Activated B cell treated with CpG ODN at 0.5 μM for 24 hours (primary cell): ENCODE measurements around the gene ST6GALNAC5. TPM values are rescaled to one million over a fixed set of nuclear protein-coding genes. Genes with fewer than 3 reads are reported as not detected.

Source experiments
- ATAC-seq: fragments of 200-7000 bp; cut with Tn5 transposase; one replicate; pipeline ENCODE4 v1.10.0; 2021; ENCODE audit warnings: low read depth, mild to moderate bottlenecking, moderate library complexity
- CTCF ChIA-PET: fragments of 350-600 bp; sonication (Branson Sonifier 250); formaldehyde crosslinking; loops from one replicate; lab custom pipeline; 2021; ENCODE audit warnings: antibody characterized with exemption; lab: Charles Lee
- POLR2A ChIA-PET: fragments of 350-600 bp; sonication (Branson Sonifier 250); formaldehyde crosslinking; loops from one replicate; lab custom pipeline; 2021; ENCODE audit warnings: antibody characterized with exemption; lab: Charles Lee
- DNase-seq: peaks from one replicate; pipeline ENCODE4 v3.0.0; 2022
- H3K27ac Mint-ChIP-seq: one replicate; pipeline ENCODE4 v1.8.0; 2020; ENCODE audit warnings: mixed read lengths
- H3K27me3 Mint-ChIP-seq: one replicate; pipeline ENCODE4 v1.8.0; 2021; ENCODE audit warnings: mixed read lengths
- H3K36me3 Mint-ChIP-seq: one replicate; pipeline ENCODE4 v1.8.0; 2021; ENCODE audit warnings: low read depth, mixed read lengths
- H3K4me1 Mint-ChIP-seq: one replicate; pipeline ENCODE4 v1.8.0; 2021; ENCODE audit warnings: mixed read lengths
- H3K4me3 Mint-ChIP-seq: one replicate; pipeline ENCODE4 v1.8.0; 2020; ENCODE audit warnings: mild to moderate bottlenecking, mixed read lengths
- H3K9me3 Mint-ChIP-seq: one replicate; pipeline ENCODE4 v1.8.0; 2020; ENCODE audit warnings: mixed read lengths
- CTCF ChIP-seq: fragments of 200-600 bp; IDR thresholded peaks from one replicate; pipeline ENCODE4 v1.8.0; 2022; ENCODE audit warnings: antibody characterized with exemption, mild to moderate bottlenecking
- intact Hi-C: fragments of 100-400 bp; cut with micrococcal nuclease; formaldehyde crosslinking; loops from one replicate; pipeline ENCODE4 v1.15.1; 2024
- total RNA-seq: library from RNA; stranded (reverse); gene quantifications from 2 replicates; pipeline ENCODE4 v1.2.3, GENCODE V29; 2022

The ST6GALNAC5 gene
- total RNA-seq, 1 donor from 2014 or later: not detected

- no peak for ATAC-seq
- no peak overlapping the region for H3K4me3 Mint-ChIP-seq
- no peak for DNase-seq
- no peaks in the 10 kb centered on the region for H3K27me3 Mint-ChIP-seq
- H3K27ac Mint-ChIP-seq: no peak overlapping the region
- H3K9me3 Mint-ChIP-seq: no peaks in the 10 kb centered on the region
- TF ChIP-seq CTCF: no peak
- H3K36me3 Mint-ChIP-seq: no peaks in the 10 kb centered on the region
- ChIA-PET POLR2A (no interaction called here), CTCF (no interaction called here)
- H3K4me1 Mint-ChIP-seq: peaks cover 4% of the 10 kb centered on the region
- intact Hi-C loops: no loop called here
Observed at GRCh38 chr1:76827066-76827465, 40.2 kb upstream of the ST6GALNAC5 start.

- Mint-ChIP-seq H3K9me3 (peaks cover under 1% of the 10 kb centered on the region), H3K36me3 (no peaks in the 10 kb centered on the region), H3K4me1 (peaks cover 4% of the 10 kb centered on the region), H3K27ac (no peak overlapping the region), H3K27me3 (peaks cover 1% of the 10 kb centered on the region), H3K4me3 (no peak overlapping the region)
- ATAC-seq (no peak), DNase-seq (no peak)
- intact Hi-C loops: no loop called here
- ChIA-PET POLR2A (no interaction called here), CTCF (no interaction called here)
- no peak for TF ChIP-seq CTCF
Observed at GRCh38 chr1:76830373-76830772, 36.9 kb upstream of the ST6GALNAC5 start.

GRCh38 chr1:76832521-76832920 lies 34.8 kb upstream of the ST6GALNAC5 start:
- no peak for TF ChIP-seq CTCF
- CTCF ChIA-PET: no interaction called here
- intact Hi-C loops: no loop called here
- ATAC-seq (no peak), DNase-seq (no peak)
- no peaks in the 10 kb centered on the region for H3K36me3 Mint-ChIP-seq
- H3K4me1 Mint-ChIP-seq: peaks cover 4% of the 10 kb centered on the region
- H3K27ac Mint-ChIP-seq: no peak overlapping the region
- peaks cover 7% of the 10 kb centered on the region for H3K27me3 Mint-ChIP-seq
- peaks cover 3% of the 10 kb centered on the region for H3K9me3 Mint-ChIP-seq
- no peak overlapping the region for H3K4me3 Mint-ChIP-seq
- POLR2A ChIA-PET: no interaction called here

GRCh38 chr1:76833151-76833550 lies 34.1 kb upstream of the ST6GALNAC5 start:
- no peak overlapping the region for H3K27ac Mint-ChIP-seq
- no peak for TF ChIP-seq CTCF
- ATAC-seq: no peak

GRCh38 chr1:76833856-76834255 lies 33.4 kb upstream of the ST6GALNAC5 start:
- Mint-ChIP-seq H3K27me3 (peaks cover 7% of the 10 kb centered on the region), H3K4me3 (no peak overlapping the region), H3K4me1 (peaks cover 4% of the 10 kb centered on the region), H3K27ac (no peak overlapping the region), H3K36me3 (no peaks in the 10 kb centered on the region), H3K9me3 (peaks cover 3% of the 10 kb centered on the region)
- ATAC-seq: no peak
- intact Hi-C loops: no loop called here
- DNase-seq: no peak
- CTCF ChIA-PET: no interaction called here
- POLR2A ChIA-PET: no interaction called here
- TF ChIP-seq CTCF: no peak

More at GRCh38 chr1:76833151-76833550, 34.1 kb upstream of the ST6GALNAC5 start:
- no peak for DNase-seq
- Mint-ChIP-seq H3K4me3 (no peak overlapping the region), H3K9me3 (peaks cover 3% of the 10 kb centered on the region), H3K36me3 (no peaks in the 10 kb centered on the region), H3K27me3 (peaks cover 7% of the 10 kb centered on the region), H3K4me1 (peaks cover 4% of the 10 kb centered on the region)
- POLR2A ChIA-PET: no interaction called here
- intact Hi-C loops: no loop called here
- CTCF ChIA-PET: no interaction called here
